ENCODE data around the gene GJB4. TPM values are rescaled to one million over a fixed set of nuclear protein-coding genes. Genes with fewer than 3 reads are reported as not detected.

GJB4 gene
- total RNA-seq, 2 experiments from 2014 or later = not detected

- Mint-ChIP-seq H3K36me3 (no peaks in the 10 kb centered on the region), H3K27ac (no peak overlapping the region), H3K4me1 (no peaks in the 10 kb centered on the region), H3K4me3 (no peak overlapping the region), H3K27me3 (peaks cover 3% of the 10 kb centered on the region), H3K9me3 (no peaks in the 10 kb centered on the region)
- POLR2A ChIA-PET = no interaction called here
- no peak for ATAC-seq (ENCODE audit: low read depth)
- DNase-seq = no peak
Measured at GRCh38 chr1:34739613-34740012, 19.9 kb upstream of the GJB4 start.

- Mint-ChIP-seq H3K27ac (no peak overlapping the region), H3K4me1 (no peaks in the 10 kb centered on the region)
Measured at GRCh38 chr1:34740161-34740868, 19.2 kb upstream of the GJB4 start.

GRCh38 chr1:34742667-34743270 lies 16.8 kb upstream of the GJB4 start:
- Mint-ChIP-seq H3K4me3 (no peak overlapping the region), H3K9me3 (no peaks in the 10 kb centered on the region), H3K27me3 (peaks cover 3% of the 10 kb centered on the region), H3K27ac (no peak overlapping the region), H3K36me3 (no peaks in the 10 kb centered on the region), H3K4me1 (no peaks in the 10 kb centered on the region)
- peak; percentile 93 for ATAC-seq (ENCODE audit: low read depth)
- peak; percentile 91 for DNase-seq
- POLR2A ChIA-PET = no interaction called here

More at GRCh38 chr1:34740161-34740868, 19.2 kb upstream of the GJB4 start:
- no peak for DNase-seq
- POLR2A ChIA-PET = no interaction called here
- Mint-ChIP-seq H3K36me3 (no peaks in the 10 kb centered on the region), H3K27me3 (peaks cover 3% of the 10 kb centered on the region), H3K9me3 (no peaks in the 10 kb centered on the region), H3K4me3 (no peak overlapping the region)
- no peak for ATAC-seq (ENCODE audit: low read depth)

GRCh38 chr1:34743775-34744174 lies 15.8 kb upstream of the GJB4 start:
- Mint-ChIP-seq H3K36me3 (no peaks in the 10 kb centered on the region), H3K4me1 (no peaks in the 10 kb centered on the region), H3K27ac (no peak overlapping the region), H3K4me3 (no peak overlapping the region), H3K9me3 (no peaks in the 10 kb centered on the region), H3K27me3 (peaks cover 3% of the 10 kb centered on the region)
- no peak for DNase-seq
- POLR2A ChIA-PET = no interaction called here
- no peak for ATAC-seq (ENCODE audit: low read depth)

- H3K27me3 Mint-ChIP-seq = peaks cover 6% of the 10 kb centered on the region
- ATAC-seq (ENCODE audit: low read depth) (no peak), DNase-seq (no peak)
- no peaks in the 10 kb centered on the region for H3K36me3 Mint-ChIP-seq
- no peaks in the 10 kb centered on the region for H3K9me3 Mint-ChIP-seq
- no peak overlapping the region for H3K4me3 Mint-ChIP-seq
- H3K27ac Mint-ChIP-seq = no peak overlapping the region
- no peaks in the 10 kb centered on the region for H3K4me1 Mint-ChIP-seq
- POLR2A ChIA-PET = no interaction called here
Measured at GRCh38 chr1:34744851-34745250, 14.7 kb upstream of the GJB4 start.

GRCh38 chr1:34745666-34746065 lies 13.9 kb upstream of the GJB4 start:
- no peak for DNase-seq
- POLR2A ChIA-PET = no interaction called here
- Mint-ChIP-seq H3K9me3 (no peaks in the 10 kb centered on the region), H3K4me3 (no peak overlapping the region), H3K27ac (no peak overlapping the region), H3K4me1 (no peaks in the 10 kb centered on the region), H3K36me3 (no peaks in the 10 kb centered on the region), H3K27me3 (peaks cover 2% of the 10 kb centered on the region)
- no peak for ATAC-seq (ENCODE audit: low read depth)

GRCh38 chr1:34746101-34746500 lies 13.4 kb upstream of the GJB4 start:
- no peak for DNase-seq
- POLR2A ChIA-PET = no interaction called here
- no peak overlapping the region for H3K4me3 Mint-ChIP-seq
- no peak overlapping the region for H3K27ac Mint-ChIP-seq
- H3K36me3 Mint-ChIP-seq = no peaks in the 10 kb centered on the region
- H3K4me1 Mint-ChIP-seq = no peaks in the 10 kb centered on the region
- H3K27me3 Mint-ChIP-seq = peaks cover 2% of the 10 kb centered on the region
- no peaks in the 10 kb centered on the region for H3K9me3 Mint-ChIP-seq
- no peak for ATAC-seq (ENCODE audit: low read depth)

GRCh38 chr1:34746785-34747637 lies 12.5 kb upstream of the GJB4 start:
- Mint-ChIP-seq H3K4me1 (no peaks in the 10 kb centered on the region), H3K9me3 (no peaks in the 10 kb centered on the region), H3K36me3 (no peaks in the 10 kb centered on the region), H3K27me3 (peaks cover 2% of the 10 kb centered on the region), H3K27ac (no peak overlapping the region), H3K4me3 (no peak overlapping the region)
- ATAC-seq (ENCODE audit: low read depth) (no peak), DNase-seq (no peak)
- POLR2A ChIA-PET = no interaction called here

- no peak overlapping the region for H3K4me3 Mint-ChIP-seq
- POLR2A ChIA-PET = no interaction called here
- ATAC-seq (ENCODE audit: low read depth) = no peak
- H3K36me3 Mint-ChIP-seq = no peaks in the 10 kb centered on the region
- H3K9me3 Mint-ChIP-seq = no peaks in the 10 kb centered on the region
- no peak for DNase-seq
- H3K27me3 Mint-ChIP-seq = peaks cover 2% of the 10 kb centered on the region
- H3K4me1 Mint-ChIP-seq = no peaks in the 10 kb centered on the region
- no peak overlapping the region for H3K27ac Mint-ChIP-seq
Measured at GRCh38 chr1:34747638-34747941, 11.9 kb upstream of the GJB4 start.

- H3K36me3 Mint-ChIP-seq = no peaks in the 10 kb centered on the region
- ATAC-seq (ENCODE audit: low read depth) (no peak), DNase-seq (no peak)
- no peak overlapping the region for H3K4me3 Mint-ChIP-seq
- POLR2A ChIA-PET = no interaction called here
- no peaks in the 10 kb centered on the region for H3K4me1 Mint-ChIP-seq
- no peaks in the 10 kb centered on the region for H3K9me3 Mint-ChIP-seq
- H3K27me3 Mint-ChIP-seq = peaks cover 2% of the 10 kb centered on the region
- H3K27ac Mint-ChIP-seq = no peak overlapping the region
Measured at GRCh38 chr1:34749992-34750391, 9.5 kb upstream of the GJB4 start.

GRCh38 chr1:34750610-34751009 lies 8.9 kb upstream of the GJB4 start:
- H3K27me3 Mint-ChIP-seq = peaks cover 2% of the 10 kb centered on the region
- no peaks in the 10 kb centered on the region for H3K36me3 Mint-ChIP-seq
- ATAC-seq (ENCODE audit: low read depth) (no peak), DNase-seq (no peak)
- POLR2A ChIA-PET = no interaction called here
- no peaks in the 10 kb centered on the region for H3K4me1 Mint-ChIP-seq
- H3K4me3 Mint-ChIP-seq = no peak overlapping the region
- H3K9me3 Mint-ChIP-seq = no peaks in the 10 kb centered on the region
- peak overlapping the region; percentile 21 for H3K27ac Mint-ChIP-seq

GRCh38 chr1:34753163-34753562 lies 6.4 kb upstream of the GJB4 start:
- Mint-ChIP-seq H3K27ac (no peak overlapping the region), H3K27me3 (peaks cover 2% of the 10 kb centered on the region), H3K9me3 (no peaks in the 10 kb centered on the region), H3K4me1 (no peaks in the 10 kb centered on the region), H3K36me3 (no peaks in the 10 kb centered on the region), H3K4me3 (no peak overlapping the region)
- no peak for ATAC-seq (ENCODE audit: low read depth)
- POLR2A ChIA-PET = no interaction called here
- DNase-seq = no peak

- no peak within 1 kb of the TSS for H3K27ac Mint-ChIP-seq
- no peak within 1 kb of the TSS for H3K4me3 Mint-ChIP-seq
- no peaks in the 10 kb centered on the region for H3K4me1 Mint-ChIP-seq
- H3K9me3 Mint-ChIP-seq = no peaks in the 10 kb centered on the region
- H3K27me3 Mint-ChIP-seq = no peaks in the 10 kb centered on the region
- POLR2A ChIA-PET = no interaction called here
- no peaks in the 10 kb centered on the region for H3K36me3 Mint-ChIP-seq
- no peak for ATAC-seq (ENCODE audit: low read depth)
- no peak for DNase-seq
Measured at GRCh38 chr1:34754964-34755637, 4.4 kb upstream of the GJB4 start, which contains the start of gene GJB5. Gene GJB5 (plus strand): TSS chr1:34755047. CDS start chr1:34757331, 2,284 bp downstream.

Data from activated naive CD8-positive, alpha-beta T cell treated with anti-CD3 and anti-CD28 coated beads, Interleukin-2, amount 10 ng/mL, durations not matched to agents 7 days and 5 days (primary cell).